H1 (cell line): ENCODE data around the gene HSP90B1. TPM values are rescaled to one million over a fixed set of nuclear protein-coding genes. Genes with fewer than 3 reads are reported as not detected.

Experiments used
- CTCF ChIA-PET: fragments of 300-600 bp; sonication (Branson Sonifier 250); formaldehyde crosslinking; loops from one replicate; lab custom pipeline; 2021; ENCODE audit not compliant: partially characterized antibody; lab: Charles Lee
- POLR2A ChIA-PET: fragments of 300-600 bp; sonication (Branson Sonifier 250); formaldehyde crosslinking; loops from one replicate; lab custom pipeline; 2021; ENCODE audit warnings: inconsistent platforms; ENCODE audit not compliant: partially characterized antibody; lab: Charles Lee
- DNase-seq, 2 experiments: peaks; one replicate each; pipeline versions ENCODE4 v3.0.0 to v3.0.0-alpha.2; 2010 to 2022; ENCODE audit warnings: low spot score in 2 of 2, low read depth in 1 of 2, mixed read lengths in 1 of 2
- FAIRE-seq: peaks from 2 replicates; lab custom pipeline; 2011; peaks lifted over from hg19 to GRCh38; lab: Jason Lieb, UNC
- H2AFZ ChIP-seq: 2 replicates; pipeline ENCODE4 v1.8.1; 2012; ENCODE audit warnings: low read length, inconsistent platforms
- H2AK5ac ChIP-seq: 2 replicates; pipeline ENCODE4 v1.6.1; 2013; ENCODE audit warnings: low read depth, low read length
- H2BK120ac ChIP-seq: replicated peaks from 2 replicates; pipeline ENCODE3; 2013; ENCODE audit warnings: low read depth, low read length, inconsistent platforms
- H2BK12ac ChIP-seq: 2 replicates; pipeline ENCODE4 v1.6.1; 2013; ENCODE audit warnings: low read depth, low read length
- H2BK15ac ChIP-seq: 2 replicates; pipeline ENCODE4 v1.6.1; 2013; ENCODE audit warnings: low read length
- H2BK20ac ChIP-seq: 2 replicates; pipeline ENCODE4 v1.6.1; 2013; ENCODE audit warnings: low read length
- H2BK5ac ChIP-seq: 2 replicates; pipeline ENCODE4 v1.6.1; 2013; ENCODE audit warnings: low read depth, low read length
- H3K14ac ChIP-seq: 2 replicates; pipeline ENCODE4 v1.6.1; 2013; ENCODE audit warnings: inconsistent platforms; ENCODE audit not compliant: insufficient read length
- H3K18ac ChIP-seq: 2 replicates; pipeline ENCODE4 v1.6.1; 2013; ENCODE audit warnings: low read length; ENCODE audit errors: extremely low read depth
- H3K23ac ChIP-seq: 2 replicates; pipeline ENCODE4 v1.6.1; 2013; ENCODE audit warnings: inconsistent platforms; ENCODE audit not compliant: insufficient read length
- H3K23me2 ChIP-seq: 2 replicates; pipeline ENCODE4 v1.6.1; 2013; ENCODE audit warnings: low read depth, low read length
- H3K27ac ChIP-seq: 2 replicates; pipeline ENCODE4 v1.6.1; 2011; ENCODE audit warnings: low read depth, low read length, inconsistent platforms
- H3K27me3 ChIP-seq, 4 experiments: replicated peaks in 1 of 4; 1 replicate in 1 of 4; 2 replicates in 3 of 4; pipeline versions ENCODE4 v1.6.1 to v1.8.1; 2011 to 2013; ENCODE audit warnings: low read length in 3 of 4, mild to moderate bottlenecking in 3 of 4, inconsistent platforms in 2 of 4, mixed read lengths in 2 of 4, moderate library complexity in 1 of 4; ENCODE audit not compliant: control insufficient read depth in 3 of 4, insufficient read depth in 3 of 4; ENCODE audit errors: extremely low read depth in 1 of 4
- H3K36me3 ChIP-seq, 4 experiments: 2 replicates each; pipeline versions ENCODE4 v1.6.1 to v1.8.1; 2011 to 2013; ENCODE audit warnings: mild to moderate bottlenecking in 4 of 4, low read length in 3 of 4, moderate library complexity in 2 of 4, control low read depth in 1 of 4, inconsistent platforms in 1 of 4; ENCODE audit not compliant: insufficient read depth in 4 of 4, control insufficient read depth in 2 of 4
- H3K4ac ChIP-seq: replicated peaks from 2 replicates; pipeline ENCODE3; 2013; ENCODE audit warnings: low read length, low read depth, mixed read lengths, inconsistent platforms; ENCODE audit not compliant: insufficient read length
- H3K4me1 ChIP-seq, 4 experiments: replicated peaks in 1 of 4; 1 replicate in 1 of 4; 2 replicates in 3 of 4; pipeline versions ENCODE4 v1.6.1 to v1.8.1; 2011 to 2013; ENCODE audit warnings: low read length in 3 of 4, inconsistent platforms in 2 of 4, mixed read lengths in 1 of 4; ENCODE audit not compliant: insufficient read depth in 4 of 4, control insufficient read depth in 3 of 4
- H3K4me2 ChIP-seq, 2 experiments: 2 replicates each; pipeline versions ENCODE4 v1.6.1 to v1.8.1; 2011 to 2013; ENCODE audit warnings: low read depth in 2 of 2, low read length in 2 of 2, control low read depth in 1 of 2, inconsistent platforms in 1 of 2, mild to moderate bottlenecking in 1 of 2; ENCODE audit not compliant: insufficient read depth in 1 of 2
- H3K4me3 ChIP-seq, 4 experiments: fragments of 200-600, 300-600 bp in 1 of 4; sonication (generic), shearing (Covaris generic), sonication (Bioruptor Twin) in 1 of 4; 2 replicates each; pipeline versions ENCODE4 v1.5.1 to v1.8.1; 2011 to 2016; ENCODE audit warnings: low read length in 4 of 4, low read depth in 3 of 4, control low read depth in 2 of 4, inconsistent platforms in 2 of 4, mild to moderate bottlenecking in 2 of 4, mixed read lengths in 1 of 4, moderate library complexity in 1 of 4; ENCODE audit not compliant: insufficient read depth in 2 of 4; ENCODE audit errors: extremely low read depth in 1 of 4
- H3K56ac ChIP-seq: replicated peaks from 2 replicates; pipeline ENCODE3; 2013; ENCODE audit warnings: low read depth, mild to moderate bottlenecking, mixed read lengths, low read length, inconsistent platforms; ENCODE audit not compliant: insufficient read length
- H3K79me1 ChIP-seq: 2 replicates; pipeline ENCODE4 v1.6.1; 2013; ENCODE audit warnings: low read depth, low read length, control low read depth
- H3K79me2 ChIP-seq, 2 experiments: 2 replicates each; pipeline versions ENCODE4 v1.6.1 to v1.8.1; 2012 to 2013; ENCODE audit warnings: low read length in 2 of 2, mild to moderate bottlenecking in 2 of 2, inconsistent platforms in 1 of 2; ENCODE audit not compliant: insufficient read depth in 2 of 2, control insufficient read depth in 1 of 2
- H3K9ac ChIP-seq, 4 experiments: replicated peaks in 1 of 4; 1 replicate in 1 of 4; 2 replicates in 3 of 4; pipeline versions ENCODE4 v1.6.1 to v1.8.1; 2011 to 2013; ENCODE audit warnings: low read depth in 3 of 4, low read length in 3 of 4, control low read depth in 2 of 4, mild to moderate bottlenecking in 2 of 4, moderate library complexity in 2 of 4, inconsistent platforms in 1 of 4; ENCODE audit errors: extremely low read depth in 1 of 4
- H3K9me3 ChIP-seq, 2 experiments: 2 replicates each; pipeline versions ENCODE4 v1.6.1 to v1.8.1; 2012 to 2013; ENCODE audit warnings: mild to moderate bottlenecking in 2 of 2, moderate library complexity in 2 of 2, control low read depth in 1 of 2, inconsistent platforms in 1 of 2, low read depth in 1 of 2, low read length in 1 of 2, mixed read lengths in 1 of 2; ENCODE audit not compliant: insufficient read depth in 2 of 2
- H4K20me1 ChIP-seq, 2 experiments: replicated peaks in 1 of 2; 2 replicates each; pipeline versions ENCODE3 to v1.8.1; 2011 to 2013; ENCODE audit warnings: inconsistent platforms in 2 of 2, low read length in 2 of 2, mild to moderate bottlenecking in 1 of 2; ENCODE audit not compliant: insufficient read depth in 2 of 2, control insufficient read depth in 1 of 2
- H4K5ac ChIP-seq: 2 replicates; pipeline ENCODE4 v1.6.1; 2013; ENCODE audit warnings: low read length, low read depth, mixed read lengths, inconsistent platforms; ENCODE audit not compliant: insufficient read length
- H4K8ac ChIP-seq: 2 replicates; pipeline ENCODE4 v1.8.0; 2013; ENCODE audit warnings: mild to moderate bottlenecking, moderate library complexity, low read length, inconsistent platforms; ENCODE audit not compliant: insufficient read depth; ENCODE audit errors: extremely low read depth
- H4K91ac ChIP-seq: replicated peaks from 2 replicates; pipeline ENCODE3; 2013; ENCODE audit warnings: low read length, mixed read lengths, inconsistent platforms; ENCODE audit not compliant: insufficient read length
- KDM1A ChIP-seq: fragments of 200-600, 300-600 bp; sonication (generic); IDR thresholded peaks from 2 replicates; pipeline ENCODE4 v1.7.1; 2016; ENCODE audit warnings: mild to moderate bottlenecking, low read length, borderline replicate concordance
- WGBS, 2 experiments: shearing (Covaris generic) in 1 of 2; methylation state at CpG; one replicate each; pipeline versions ENCODE4 v1.1.6 to v1.1.7; 2013 to 2015; ENCODE audit warnings: low lambda C conversion rate in 2 of 2, mixed read lengths in 2 of 2, inconsistent platforms in 1 of 2, low coverage in 1 of 2, missing lambda C conversion rate in 1 of 2; ENCODE audit not compliant: insufficient replicate concordance in 2 of 2, insufficient coverage in 1 of 2, insufficient read length in 1 of 2; ENCODE audit errors: extremely low coverage in 1 of 2, missing lambda C conversion rate in 1 of 2; 5-methylcytosine and 5-hydroxymethylcytosine counted together
- polyA plus RNA-seq, 7 experiments: library from polyadenylated mRNA; depleted of rRNA in 3 of 7; stranded (reverse) in 5 of 7; unstranded in 2 of 7; fragments of >200 nt in 5 of 7; fragments of 200-250 nt in 2 of 7; gene quantifications; 1 replicate in 5 of 7; 2 replicates in 1 of 7; 4 replicates in 1 of 7; pipeline versions ENCODE4 v1.2.1 to v1.2.3, GENCODE V29; 2011 to 2013; ENCODE audit warnings: missing spikeins in 2 of 7, mixed read lengths in 2 of 7
- total RNA-seq: library from RNA; stranded (reverse); fragmentation: NEBNext Ultra II Directional; extraction: Animal tissue kit (Norgen Biotek cat#: 25700); gene quantifications from 2 replicates; pipeline ENCODE4 v1.2.1, GENCODE V29; 2021

Gene HSP90B1
- total and polyA plus RNA-seq, 2 of the 8 experiments (the other 6 are each of a cell fraction or from before 2014, with no cell fraction given), result 161 to 847 TPM

DNA sequence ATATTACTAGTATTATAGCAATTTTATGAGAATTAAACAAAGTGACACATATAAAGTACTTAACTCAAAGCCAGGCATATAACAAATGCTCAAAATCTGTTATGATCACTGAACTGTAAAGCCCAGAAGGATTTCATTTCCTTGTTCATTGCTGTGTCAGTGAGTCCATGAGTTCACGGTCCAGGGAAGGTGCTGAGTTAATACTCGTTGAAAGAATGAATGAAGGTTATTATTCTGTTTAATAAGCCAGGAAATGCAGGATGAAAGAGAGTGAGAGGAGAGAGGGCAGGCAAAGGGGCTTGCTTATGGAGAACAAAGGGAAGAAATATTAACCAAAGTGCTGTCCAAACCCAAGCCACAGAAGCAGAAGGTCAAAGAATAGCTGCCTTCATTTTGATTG lies 48.9 kb upstream of the HSP90B1 start:
- H3K9me3 ChIP-seq, result no peaks in the 10 kb centered on the region
- POLR2A ChIA-PET, result interaction anchor here (1.2 to 2.3 kb wide), 3 partner anchors 13 to 84 kb away, joined by 3 to 6 read pairs (median 4); partner anchors contain the start of genes HSP90B1 and TDG
- no peak overlapping the region for H2AK5ac ChIP-seq
- no peak overlapping the region for H3K27ac ChIP-seq
- H4K91ac ChIP-seq, result no peak overlapping the region
- no peaks in the 10 kb centered on the region for H3K23me2 ChIP-seq
- 84% methylated on average over 2 of the region's 2 CpGs; no CpG with 5 or more reads in 1 of the 2 experiments for WGBS, 2 experiments
- no peak for DNase-seq
- H2BK12ac ChIP-seq, result no peak overlapping the region
- H2BK15ac ChIP-seq, result no peak overlapping the region
- H2BK5ac ChIP-seq, result no peak overlapping the region
- H3K23ac ChIP-seq, result no peak overlapping the region
- H3K27me3 ChIP-seq, result no peaks in the 10 kb centered on the region
- no peak overlapping the region for H3K56ac ChIP-seq
- H3K9ac ChIP-seq, result no peak overlapping the region
- no peak for TF ChIP-seq KDM1A
- TF ChIP-seq, all 59 proteins: peak for 0
- Histone ChIP-seq H3K36me3 (no peaks in the 10 kb centered on the region), H3K79me2 (no peaks in the 10 kb centered on the region), H4K5ac (no peak overlapping the region), H3K79me1 (no peaks in the 10 kb centered on the region), H2BK20ac (no peak overlapping the region), H3K4me3 (no peak overlapping the region), H3K14ac (no peak overlapping the region), H3K18ac (no peak overlapping the region), H4K20me1 (no peaks in the 10 kb centered on the region), H3K4ac (no peak overlapping the region), H3K4me1 (no peaks in the 10 kb centered on the region), H2BK120ac (no peak overlapping the region), H3K4me2 (no peak overlapping the region), H4K8ac (no peak overlapping the region), H2AFZ (no peak overlapping the region)
- CTCF ChIA-PET, result interaction anchor here (3.0 kb wide), 1 partner anchor 8 kb away, joined by 9 read pairs; no protein-coding TSS in a partner anchor
- FAIRE-seq, result no peak
